Endothelial cell of umbilical vein (primary cell): Measurements from ENCODE around the gene CEP250.

Source experiments
- EZH2 ChIP-seq: IDR thresholded peaks from 2 replicates; pipeline ENCODE4 v1.6.1; 2012; ENCODE audit warnings: borderline replicate concordance, low read depth, mild to moderate bottlenecking, moderate library complexity, low read length, inconsistent platforms; ENCODE audit not compliant: severe bottlenecking
- FOS ChIP-seq: IDR thresholded peaks from 2 replicates; pipeline ENCODE4 v1.6.1; 2011; ENCODE audit warnings: mild to moderate bottlenecking, low read length, moderate library complexity, borderline replicate concordance; ENCODE audit not compliant: insufficient read depth
- JUN ChIP-seq: IDR thresholded peaks from 2 replicates; pipeline ENCODE4 v1.6.1; 2011; ENCODE audit warnings: borderline replicate concordance, low read depth; ENCODE audit not compliant: insufficient read length, insufficient read depth
- POLR2A ChIP-seq: IDR thresholded peaks from 2 replicates; pipeline ENCODE4 v1.6.1; 2012; ENCODE audit warnings: low read depth, mild to moderate bottlenecking, control low read depth, low read length
- POLR2AphosphoS5 ChIP-seq: IDR thresholded peaks from 2 replicates; pipeline ENCODE4 v1.6.1; 2012; ENCODE audit warnings: low read depth, mild to moderate bottlenecking, control low read depth, low read length, moderate library complexity; ENCODE audit not compliant: insufficient read depth
- TF ChIP-seq, protein P1 (sequence below), 2 donors: IDR thresholded peaks; 1 replicate in 1 of 2; 2 replicates in 1 of 2; pipeline ENCODE4 v1.5.1; 2011; ENCODE audit warnings: low read length in 2 of 2, mild to moderate bottlenecking in 2 of 2, moderate library complexity in 2 of 2, control low read depth in 1 of 2, inconsistent platforms in 1 of 2, low read depth in 1 of 2; ENCODE audit not compliant: insufficient read depth in 1 of 2; ENCODE audit errors: extremely low read depth in 1 of 2
- TF ChIP-seq, protein P2 (sequence below): IDR thresholded peaks from 2 replicates; pipeline ENCODE4 v1.6.1; 2011; ENCODE audit not compliant: insufficient read depth, insufficient read length

DNA sequence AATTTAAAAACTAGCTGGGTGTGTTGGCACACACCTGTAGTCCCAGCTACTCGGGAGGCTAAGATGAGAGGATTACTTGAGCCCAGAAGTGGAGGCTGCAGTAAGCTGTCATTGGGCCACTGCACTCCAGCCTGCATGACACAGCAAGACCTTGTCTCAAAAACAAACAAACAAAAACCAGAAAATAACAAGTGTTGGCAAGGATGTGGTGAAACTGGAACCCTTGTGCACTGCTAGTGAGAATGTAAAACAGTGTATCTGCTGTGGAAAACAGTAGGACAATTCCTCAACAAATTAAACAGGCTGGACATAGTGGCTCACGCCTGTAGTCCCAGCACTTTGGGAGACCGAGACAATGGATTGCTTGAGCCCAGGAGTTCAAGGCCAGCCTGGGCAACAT lies 47.1 kb upstream of the CEP250 start:
- TF ChIP-seq, protein P1, sequence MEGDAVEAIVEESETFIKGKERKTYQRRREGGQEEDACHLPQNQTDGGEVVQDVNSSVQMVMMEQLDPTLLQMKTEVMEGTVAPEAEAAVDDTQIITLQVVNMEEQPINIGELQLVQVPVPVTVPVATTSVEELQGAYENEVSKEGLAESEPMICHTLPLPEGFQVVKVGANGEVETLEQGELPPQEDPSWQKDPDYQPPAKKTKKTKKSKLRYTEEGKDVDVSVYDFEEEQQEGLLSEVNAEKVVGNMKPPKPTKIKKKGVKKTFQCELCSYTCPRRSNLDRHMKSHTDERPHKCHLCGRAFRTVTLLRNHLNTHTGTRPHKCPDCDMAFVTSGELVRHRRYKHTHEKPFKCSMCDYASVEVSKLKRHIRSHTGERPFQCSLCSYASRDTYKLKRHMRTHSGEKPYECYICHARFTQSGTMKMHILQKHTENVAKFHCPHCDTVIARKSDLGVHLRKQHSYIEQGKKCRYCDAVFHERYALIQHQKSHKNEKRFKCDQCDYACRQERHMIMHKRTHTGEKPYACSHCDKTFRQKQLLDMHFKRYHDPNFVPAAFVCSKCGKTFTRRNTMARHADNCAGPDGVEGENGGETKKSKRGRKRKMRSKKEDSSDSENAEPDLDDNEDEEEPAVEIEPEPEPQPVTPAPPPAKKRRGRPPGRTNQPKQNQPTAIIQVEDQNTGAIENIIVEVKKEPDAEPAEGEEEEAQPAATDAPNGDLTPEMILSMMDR (IDR thresholded peaks at IDR 0.05; ENCODE audit: extremely low read depth in 1 of 2, insufficient read depth in 1 of 2, low read depth in 1 of 2, low read length in 2 of 2), result no peak
- TF ChIP-seq FOS (no peak), EZH2 (no peak), POLR2AphosphoS5 (no peak), POLR2A (no peak), JUN (no peak)
- TF ChIP-seq, protein P2, sequence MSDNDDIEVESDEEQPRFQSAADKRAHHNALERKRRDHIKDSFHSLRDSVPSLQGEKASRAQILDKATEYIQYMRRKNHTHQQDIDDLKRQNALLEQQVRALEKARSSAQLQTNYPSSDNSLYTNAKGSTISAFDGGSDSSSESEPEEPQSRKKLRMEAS, result no peak
